ENCODE measurements around the gene KIAA1671.

GRCh38 chr22:25130462-25130861 lies 177.9 kb downstream of the KIAA1671 start:
- TF ChIP-seq, protein P1, sequence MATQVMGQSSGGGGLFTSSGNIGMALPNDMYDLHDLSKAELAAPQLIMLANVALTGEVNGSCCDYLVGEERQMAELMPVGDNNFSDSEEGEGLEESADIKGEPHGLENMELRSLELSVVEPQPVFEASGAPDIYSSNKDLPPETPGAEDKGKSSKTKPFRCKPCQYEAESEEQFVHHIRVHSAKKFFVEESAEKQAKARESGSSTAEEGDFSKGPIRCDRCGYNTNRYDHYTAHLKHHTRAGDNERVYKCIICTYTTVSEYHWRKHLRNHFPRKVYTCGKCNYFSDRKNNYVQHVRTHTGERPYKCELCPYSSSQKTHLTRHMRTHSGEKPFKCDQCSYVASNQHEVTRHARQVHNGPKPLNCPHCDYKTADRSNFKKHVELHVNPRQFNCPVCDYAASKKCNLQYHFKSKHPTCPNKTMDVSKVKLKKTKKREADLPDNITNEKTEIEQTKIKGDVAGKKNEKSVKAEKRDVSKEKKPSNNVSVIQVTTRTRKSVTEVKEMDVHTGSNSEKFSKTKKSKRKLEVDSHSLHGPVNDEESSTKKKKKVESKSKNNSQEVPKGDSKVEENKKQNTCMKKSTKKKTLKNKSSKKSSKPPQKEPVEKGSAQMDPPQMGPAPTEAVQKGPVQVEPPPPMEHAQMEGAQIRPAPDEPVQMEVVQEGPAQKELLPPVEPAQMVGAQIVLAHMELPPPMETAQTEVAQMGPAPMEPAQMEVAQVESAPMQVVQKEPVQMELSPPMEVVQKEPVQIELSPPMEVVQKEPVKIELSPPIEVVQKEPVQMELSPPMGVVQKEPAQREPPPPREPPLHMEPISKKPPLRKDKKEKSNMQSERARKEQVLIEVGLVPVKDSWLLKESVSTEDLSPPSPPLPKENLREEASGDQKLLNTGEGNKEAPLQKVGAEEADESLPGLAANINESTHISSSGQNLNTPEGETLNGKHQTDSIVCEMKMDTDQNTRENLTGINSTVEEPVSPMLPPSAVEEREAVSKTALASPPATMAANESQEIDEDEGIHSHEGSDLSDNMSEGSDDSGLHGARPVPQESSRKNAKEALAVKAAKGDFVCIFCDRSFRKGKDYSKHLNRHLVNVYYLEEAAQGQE (IDR thresholded peaks at IDR 0.05; ENCODE audit: insufficient read depth in 1 of 2, low read depth in 2 of 2, low read length in 2 of 2): no peak
- no peak for TF ChIP-seq POLR2AphosphoS5 (IDR thresholded peaks at IDR 0.05; ENCODE audit: low read depth, low read length)
- TF ChIP-seq SIN3A (IDR thresholded peaks at IDR 0.05; ENCODE audit: borderline replicate concordance, insufficient read depth, low read length): no peak
- TF ChIP-seq TAF1 (IDR thresholded peaks at IDR 0.05; ENCODE audit: borderline replicate concordance, insufficient read depth, low read length): no peak
- no peak for TF ChIP-seq FOXP2 (optimal IDR thresholded peaks at IDR 0.05; ENCODE audit: borderline replicate concordance, extremely low read depth, extremely low read length, insufficient read depth)

Measured in PFSK-1 (cell line).